Measurements from ENCODE around the gene PDGFRA. TPM values are rescaled to one million over a fixed set of nuclear protein-coding genes. Genes with fewer than 3 reads are reported as not detected.
A peak's percentile ranks its signal among the peaks of the same experiment; 100 is the strongest.

PDGFRA gene
- total RNA-seq, 1 donor from 2014 or later, result 15.5 TPM

DNA sequence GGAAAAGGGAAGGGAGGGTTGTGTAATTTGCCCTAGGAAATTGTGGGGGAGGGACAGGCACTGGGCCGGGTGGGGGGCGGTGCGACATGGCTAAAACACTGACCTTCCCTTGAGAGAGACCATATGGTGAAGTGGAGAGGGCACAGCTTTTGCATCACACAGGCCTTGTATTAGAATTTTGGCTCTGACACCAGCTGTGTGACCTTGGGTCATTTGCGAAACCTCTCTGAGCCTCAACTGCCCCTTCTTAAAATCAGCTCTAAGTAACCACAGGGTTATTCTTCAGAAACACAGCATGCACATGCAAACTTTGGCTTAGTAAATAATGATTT is 25.8 kb downstream of the PDGFRA start:
- ATAC-seq (no peak), DNase-seq (ENCODE audit: low spot score) (no peak)

DNA sequence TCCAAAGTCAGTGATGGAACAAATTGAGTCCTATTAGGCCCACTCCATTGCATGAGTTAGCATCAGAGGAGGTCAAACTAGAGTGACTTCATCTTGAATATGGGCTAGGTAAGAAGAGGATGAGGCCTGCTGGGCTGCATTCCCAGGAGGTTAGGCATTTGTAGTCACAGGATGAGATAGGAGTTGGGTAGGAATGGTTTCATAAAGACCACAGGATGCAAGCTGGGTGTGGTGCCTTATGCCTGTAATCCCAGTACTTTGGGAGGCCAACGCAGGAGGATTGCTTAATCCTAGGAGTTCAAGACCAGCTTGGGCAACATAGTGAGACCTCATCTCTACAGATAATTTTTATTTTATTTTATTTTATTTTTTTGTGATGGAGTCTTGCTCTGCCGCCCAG is 26.8 kb downstream of the PDGFRA start:
- ATAC-seq (no peak), DNase-seq (ENCODE audit: low spot score) (no peak)

GRCh38 chr4:54256491-54257486 is 27.7 kb downstream of the PDGFRA start:
- ATAC-seq (no peak), DNase-seq (ENCODE audit: low spot score) (no peak)

GRCh38 chr4:54265366-54265765 is 36.3 kb downstream of the PDGFRA start:
- DNase-seq (ENCODE audit: low spot score) (peak; percentile 58), ATAC-seq (peak; percentile 97)

DNA sequence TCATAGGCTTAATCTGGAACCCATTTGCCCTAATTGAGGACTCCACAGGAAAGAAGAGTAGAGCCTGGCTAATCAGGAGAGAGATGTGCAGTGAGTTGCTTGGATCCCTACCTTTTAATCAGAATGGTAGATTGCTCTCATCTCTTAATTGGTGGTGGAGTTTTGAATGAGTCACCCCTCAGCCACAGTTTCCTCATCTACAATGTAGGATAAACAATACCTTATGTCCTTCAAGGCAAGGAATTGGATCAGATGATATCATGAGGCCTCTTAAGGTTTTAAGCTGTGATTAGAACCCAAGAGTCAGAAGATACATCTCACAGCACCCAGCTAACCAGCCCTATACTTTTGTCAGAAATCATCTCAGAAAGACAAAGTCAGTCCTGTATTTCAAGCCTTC is 39.1 kb downstream of the PDGFRA start:
- DNase-seq (ENCODE audit: low spot score), result no peak
- ATAC-seq, result no peak

- DNase-seq (ENCODE audit: low spot score) (no peak), ATAC-seq (no peak)
Observed at GRCh38 chr4:54271464-54271863, 42.4 kb downstream of the PDGFRA start.

GRCh38 chr4:54272051-54272450 is 43.0 kb downstream of the PDGFRA start:
- ATAC-seq, result no peak

GRCh38 chr4:54274264-54274663 is 45.2 kb downstream of the PDGFRA start:
- ATAC-seq (no peak), DNase-seq (ENCODE audit: low spot score) (no peak)

More at GRCh38 chr4:54272051-54272450, 43.0 kb downstream of the PDGFRA start:
- DNase-seq (ENCODE audit: low spot score), result no peak

- DNase-seq (ENCODE audit: low spot score) (no peak), ATAC-seq (no peak)
Observed at GRCh38 chr4:54274795-54275665, 45.9 kb downstream of the PDGFRA start.

- ATAC-seq (no peak), DNase-seq (ENCODE audit: low spot score) (no peak)
Observed at GRCh38 chr4:54276641-54277430, 47.7 kb downstream of the PDGFRA start.

GRCh38 chr4:54277691-54278090 is 48.6 kb downstream of the PDGFRA start:
- ATAC-seq, result no peak
- DNase-seq (ENCODE audit: low spot score), result no peak

- no peak for DNase-seq (ENCODE audit: low spot score)
- no peak for ATAC-seq
Observed at GRCh38 chr4:54278216-54278615, 49.1 kb downstream of the PDGFRA start.

- DNase-seq (ENCODE audit: low spot score) (peak; percentile 76), ATAC-seq (peak; percentile 93)
Observed at GRCh38 chr4:54281054-54281766, 52.1 kb downstream of the PDGFRA start.

DNA sequence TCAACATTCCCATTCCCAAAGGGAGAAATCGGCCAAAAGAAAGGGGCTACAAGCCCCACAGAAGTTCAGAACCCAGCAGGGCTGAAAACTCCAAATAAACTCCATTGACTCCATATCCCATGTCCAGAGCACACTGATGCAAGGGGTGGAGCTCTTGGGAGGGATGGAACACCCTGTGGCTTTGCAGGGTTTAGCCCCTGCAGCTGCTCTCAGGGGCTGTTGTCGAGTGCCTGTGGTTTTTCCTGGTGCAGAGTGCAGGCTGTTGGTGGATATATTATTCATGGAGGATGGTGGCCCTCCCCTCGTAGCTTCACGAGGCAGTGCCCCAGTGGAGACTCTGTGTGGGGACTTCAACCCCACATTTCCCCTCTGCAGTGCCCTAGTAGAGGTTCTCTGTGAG is 53.7 kb downstream of the PDGFRA start:
- no peak for ATAC-seq
- no peak for DNase-seq (ENCODE audit: low spot score)

GRCh38 chr4:54289316-54289715 is 60.2 kb downstream of the PDGFRA start:
- no peak for DNase-seq (ENCODE audit: low spot score)
- no peak for ATAC-seq

- DNase-seq (ENCODE audit: low spot score) (no peak), ATAC-seq (no peak)
Observed at GRCh38 chr4:54290980-54291379, 61.9 kb downstream of the PDGFRA start.

- DNase-seq (ENCODE audit: low spot score), result no peak
- peak; percentile 91 for ATAC-seq
Observed at GRCh38 chr4:54296548-54297203, 67.6 kb downstream of the PDGFRA start.

GRCh38 chr4:54308110-54308509 is 79.0 kb downstream of the PDGFRA start:
- ATAC-seq, result no peak
- DNase-seq (ENCODE audit: low spot score), result no peak

Measured in left lobe of liver (tissue), 2 donors.